GM18526 (cell line): ENCODE data around the gene RRAS.

Source experiments
- POLR2A ChIP-seq: IDR thresholded peaks from 3 replicates; pipeline ENCODE4 v1.6.1; 2011; ENCODE audit not compliant: insufficient read length; ENCODE audit errors: extremely low read depth

Gene RRAS

GRCh38 chr19:49597703-49597974 lies 42.3 kb downstream of the RRAS start:
- TF ChIP-seq POLR2A: no peak

GRCh38 chr19:49596954-49597702 lies 42.8 kb downstream of the RRAS start:
- TF ChIP-seq POLR2A: no peak

GRCh38 chr19:49596407-49596806 lies 43.5 kb downstream of the RRAS start:
- no peak for TF ChIP-seq POLR2A

- TF ChIP-seq POLR2A: no peak
Observed at GRCh38 chr19:49595819-49596404, 44.0 kb downstream of the RRAS start.

GRCh38 chr19:49594993-49595818 lies 44.7 kb downstream of the RRAS start:
- no peak for TF ChIP-seq POLR2A

- TF ChIP-seq POLR2A: no peak
Observed at GRCh38 chr19:49594157-49594992, 45.6 kb downstream of the RRAS start.

- peak; percentile 18 for TF ChIP-seq POLR2A
Observed at GRCh38 chr19:49593233-49594113, 46.5 kb downstream of the RRAS start.

- TF ChIP-seq POLR2A: no peak
Observed at GRCh38 chr19:49592486-49593232, 47.3 kb downstream of the RRAS start.

- peak; percentile 16 for TF ChIP-seq POLR2A
Observed at GRCh38 chr19:49591731-49592485, 48.0 kb downstream of the RRAS start.

- peak; percentile 62 for TF ChIP-seq POLR2A
Observed at GRCh38 chr19:49590971-49591730, 48.8 kb downstream of the RRAS start, which contains the start of gene PRR12. Gene PRR12, plus strand, starts transcription at chr19:49591182. Its CDS starts 473 bp downstream, at chr19:49591655.

GRCh38 chr19:49590071-49590970 lies 49.6 kb downstream of the RRAS start:
- peak; percentile 90 for TF ChIP-seq POLR2A
